ENCODE results near the gene GOLGA8J. TPM values are rescaled to one million over a fixed set of nuclear protein-coding genes. Genes with fewer than 3 reads are reported as not detected.
A peak's percentile ranks its signal among the peaks of the same experiment; 100 is the strongest.
"Not testable (repeated sequence)": the region's sequence is repeated elsewhere in the genome, so short reads cannot be mapped to it uniquely, and the experiment has no call there.

The GOLGA8J gene
- total and polyA plus RNA-seq, 5 donors from 2014 or later: not detected

DNA sequence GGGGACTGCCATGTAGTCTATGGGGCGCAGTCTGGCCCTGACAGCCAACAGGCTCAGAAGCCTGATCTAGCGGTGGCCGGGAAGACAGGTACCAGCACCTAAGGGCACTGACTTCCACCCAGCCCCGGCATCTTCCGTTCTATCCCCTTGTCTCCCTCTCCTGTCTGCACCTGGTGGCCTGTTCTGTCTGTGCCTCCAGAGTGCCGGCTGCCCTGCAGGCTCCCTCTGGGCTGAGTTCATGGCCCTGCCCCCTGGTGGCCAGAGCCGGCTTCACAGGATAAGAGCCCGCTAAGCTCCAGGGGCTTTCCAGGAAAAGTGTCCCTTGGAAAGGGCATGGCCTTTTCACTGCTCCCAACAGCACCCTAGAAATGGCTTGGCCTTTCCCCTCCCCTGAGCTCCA is 15.1 kb downstream of the GOLGA8J start:
- not testable (repeated sequence) for H3K27me3 ChIP-seq (ENCODE audit: control insufficient read depth, insufficient read depth, low read length); H3K4me3 ChIP-seq (ENCODE audit: low read depth, low read length); H3K4me1 ChIP-seq (ENCODE audit: control insufficient read depth, insufficient read depth, low read length, poor library complexity, severe bottlenecking); H3K27me3 Mint-ChIP-seq; H3K4me3 Mint-ChIP-seq; H3K27ac ChIP-seq (ENCODE audit: insufficient read depth, low read length, poor library complexity, severe bottlenecking); H3K36me3 Mint-ChIP-seq; H3K4me1 Mint-ChIP-seq; H3K27ac Mint-ChIP-seq; H3K9me3 Mint-ChIP-seq; H3K36me3 ChIP-seq (ENCODE audit: control insufficient read depth, insufficient read depth, low read length); DNase-seq; H3K9me3 ChIP-seq (ENCODE audit: control insufficient read depth in 2 of 2, low read length in 2 of 2)
- ATAC-seq (ENCODE audit: low read depth in 2 of 2): peak; percentile 66 to 71

DNA sequence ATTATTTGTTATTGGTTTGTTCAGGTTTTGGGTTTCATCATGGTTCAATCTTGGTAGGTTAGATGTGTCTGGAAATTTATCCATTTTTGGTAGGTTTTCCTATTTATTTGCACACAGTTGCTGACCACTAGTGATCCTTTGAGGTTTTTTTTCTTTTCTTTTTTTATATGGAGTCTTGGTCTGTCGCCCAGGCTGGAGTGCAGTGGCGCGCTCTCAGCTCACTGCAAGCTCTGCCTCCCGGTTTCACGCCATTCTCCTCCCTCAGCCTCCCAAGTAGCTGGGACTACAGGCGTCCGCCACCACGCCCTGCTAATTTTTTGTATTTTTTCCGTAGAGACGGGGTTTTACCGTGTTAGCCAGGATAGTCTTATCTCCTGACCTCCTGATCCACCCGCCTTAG is 20.1 kb downstream of the GOLGA8J start:
- not testable (repeated sequence) for H3K27ac Mint-ChIP-seq; H3K4me1 Mint-ChIP-seq; H3K4me1 ChIP-seq (ENCODE audit: control insufficient read depth, insufficient read depth, low read length, poor library complexity, severe bottlenecking); H3K9me3 Mint-ChIP-seq; H3K4me3 ChIP-seq (ENCODE audit: low read depth, low read length); H3K27me3 ChIP-seq (ENCODE audit: control insufficient read depth, insufficient read depth, low read length); H3K27ac ChIP-seq (ENCODE audit: insufficient read depth, low read length, poor library complexity, severe bottlenecking); H3K36me3 Mint-ChIP-seq; ATAC-seq (ENCODE audit: low read depth in 2 of 2); H3K27me3 Mint-ChIP-seq; H3K9me3 ChIP-seq (ENCODE audit: control insufficient read depth in 2 of 2, low read length in 2 of 2); DNase-seq; H3K4me3 Mint-ChIP-seq; H3K36me3 ChIP-seq (ENCODE audit: control insufficient read depth, insufficient read depth, low read length)

DNA sequence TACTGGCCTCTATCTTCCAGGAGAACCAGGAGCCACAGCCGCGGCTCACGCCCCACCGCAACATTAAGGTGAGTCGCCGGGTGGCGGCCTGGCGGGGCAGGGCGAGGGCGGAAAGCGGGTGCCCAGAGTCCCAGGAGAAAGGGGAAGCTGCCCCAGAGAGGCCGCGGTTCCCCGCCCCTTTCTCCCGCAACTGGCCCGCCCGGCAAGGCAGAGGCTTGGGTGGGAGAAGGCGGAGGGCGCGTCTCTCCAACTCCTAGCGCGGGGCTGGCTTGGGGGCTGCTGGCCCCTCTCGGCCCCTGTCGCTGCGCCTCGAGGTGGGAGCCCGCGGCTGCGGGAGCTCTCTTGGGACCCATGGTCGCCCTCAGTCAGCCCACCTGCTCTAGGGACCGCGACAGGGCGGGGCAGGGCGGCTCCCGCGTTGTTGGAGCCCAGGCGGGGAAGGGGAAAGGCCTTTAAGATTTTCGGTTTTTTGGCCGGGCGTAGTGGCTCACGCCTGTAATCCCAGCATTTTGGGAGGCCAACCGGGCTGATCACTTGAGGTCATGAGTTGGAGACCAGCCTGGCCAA is 21.3 kb downstream of the GOLGA8J start:
- not testable (repeated sequence) for ATAC-seq (ENCODE audit: low read depth in 2 of 2); DNase-seq; H3K27ac ChIP-seq (ENCODE audit: insufficient read depth, low read length, poor library complexity, severe bottlenecking); H3K4me1 ChIP-seq (ENCODE audit: control insufficient read depth, insufficient read depth, low read length, poor library complexity, severe bottlenecking); H3K27me3 ChIP-seq (ENCODE audit: control insufficient read depth, insufficient read depth, low read length); H3K9me3 ChIP-seq (ENCODE audit: control insufficient read depth in 2 of 2, low read length in 2 of 2); H3K9me3 Mint-ChIP-seq; H3K27me3 Mint-ChIP-seq; H3K4me3 Mint-ChIP-seq; H3K36me3 Mint-ChIP-seq; H3K4me1 Mint-ChIP-seq; H3K36me3 ChIP-seq (ENCODE audit: control insufficient read depth, insufficient read depth, low read length); H3K27ac Mint-ChIP-seq; H3K4me3 ChIP-seq (ENCODE audit: low read depth, low read length)

DNA sequence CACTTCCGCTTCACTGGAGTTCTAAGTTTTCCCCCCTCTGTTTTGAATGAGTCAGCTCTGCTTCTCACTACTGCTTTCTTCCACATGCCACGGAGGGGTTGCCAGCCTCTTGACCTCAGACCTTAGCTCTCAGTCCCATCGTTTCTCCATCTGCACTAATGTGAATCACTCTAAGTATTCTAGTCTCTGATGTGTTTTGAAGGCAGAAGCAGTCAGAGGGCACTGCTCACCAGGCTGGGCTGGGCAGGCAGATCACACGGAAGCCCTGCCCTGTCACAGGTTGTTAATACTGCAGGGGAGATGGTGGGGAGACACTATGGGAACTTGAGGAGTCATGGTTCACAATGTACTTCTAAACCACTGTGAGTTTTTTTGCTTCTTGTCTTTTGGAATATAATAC is 27.8 kb downstream of the GOLGA8J start:
- not testable (repeated sequence) for H3K36me3 ChIP-seq (ENCODE audit: control insufficient read depth, insufficient read depth, low read length); H3K27me3 ChIP-seq (ENCODE audit: control insufficient read depth, insufficient read depth, low read length); H3K4me1 Mint-ChIP-seq; H3K36me3 Mint-ChIP-seq; H3K27ac ChIP-seq (ENCODE audit: insufficient read depth, low read length, poor library complexity, severe bottlenecking); H3K9me3 ChIP-seq (ENCODE audit: control insufficient read depth in 2 of 2, low read length in 2 of 2); H3K27ac Mint-ChIP-seq; H3K4me3 ChIP-seq (ENCODE audit: low read depth, low read length); H3K4me1 ChIP-seq (ENCODE audit: control insufficient read depth, insufficient read depth, low read length, poor library complexity, severe bottlenecking); H3K9me3 Mint-ChIP-seq; H3K27me3 Mint-ChIP-seq; DNase-seq; H3K4me3 Mint-ChIP-seq
- ATAC-seq (ENCODE audit: low read depth in 2 of 2): peak in 1 of 2 donors; percentile 22

DNA sequence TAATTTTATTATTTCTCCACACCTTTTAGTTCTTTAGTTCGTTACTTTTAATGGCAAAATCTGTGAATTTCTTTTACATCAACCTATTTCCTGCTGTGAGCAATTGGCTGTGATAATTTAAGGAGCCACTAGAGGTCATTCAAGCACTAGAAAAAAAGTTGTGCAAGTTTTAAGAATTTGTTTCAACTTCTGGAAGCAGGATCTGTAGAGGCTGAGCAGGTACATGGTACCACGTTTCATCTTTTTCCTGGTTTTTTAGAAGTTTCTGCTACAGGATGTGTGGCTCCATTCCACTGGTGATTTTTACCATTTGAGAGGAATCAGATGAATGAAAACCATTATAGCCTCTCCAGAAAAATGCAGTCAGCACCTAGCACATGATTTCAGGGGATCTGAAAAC is 47.3 kb downstream of the GOLGA8J start:
- H3K27me3 Mint-ChIP-seq: not testable (repeated sequence)

DNA sequence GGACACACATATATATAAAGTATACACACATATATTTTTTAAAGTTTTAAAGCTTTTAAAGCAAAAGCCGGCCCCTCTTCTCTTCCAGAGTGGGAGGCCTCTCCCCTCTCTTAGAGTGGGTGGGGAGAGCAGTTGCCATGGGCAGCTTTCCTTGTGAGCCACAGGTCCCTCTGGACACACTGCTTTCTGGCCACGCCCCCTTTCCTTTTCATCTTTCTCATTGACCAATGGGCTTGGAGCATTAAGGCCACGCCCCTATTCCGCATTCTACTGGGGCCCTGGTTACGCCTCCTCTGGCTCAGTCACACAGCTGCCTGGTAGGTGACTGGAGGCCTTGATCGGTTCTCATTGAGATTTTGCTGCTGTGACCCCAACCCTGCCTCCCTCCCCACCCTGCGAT is 52.0 kb downstream of the GOLGA8J start, which contains the start of gene GOLGA8T:
Gene GOLGA8T (plus strand): TSS at position 301 of the 400 bp plus-strand sequence. CDS start 98 bp downstream, at position 399.
- not testable (repeated sequence) for ATAC-seq (ENCODE audit: low read depth in 2 of 2); H3K27me3 Mint-ChIP-seq

More for the DNA sequence above, 47.3 kb downstream of the GOLGA8J start:
- H3K27ac Mint-ChIP-seq; H3K4me1 Mint-ChIP-seq; H3K9me3 Mint-ChIP-seq; ATAC-seq (ENCODE audit: low read depth in 2 of 2); H3K4me3 Mint-ChIP-seq; H3K27me3 ChIP-seq (ENCODE audit: control insufficient read depth, insufficient read depth, low read length); H3K4me1 ChIP-seq (ENCODE audit: control insufficient read depth, insufficient read depth, low read length, poor library complexity, severe bottlenecking); H3K9me3 ChIP-seq (ENCODE audit: control insufficient read depth in 2 of 2, low read length in 2 of 2); H3K36me3 Mint-ChIP-seq; H3K27ac ChIP-seq (ENCODE audit: insufficient read depth, low read length, poor library complexity, severe bottlenecking); H3K4me3 ChIP-seq (ENCODE audit: low read depth, low read length); H3K36me3 ChIP-seq (ENCODE audit: control insufficient read depth, insufficient read depth, low read length): not testable (repeated sequence)
- DNase-seq: peak in 2 of 3 donors; percentile 7 to 23

More for the DNA sequence above, 52.0 kb downstream of the GOLGA8J start, which contains the start of gene GOLGA8T:
- H3K4me3 Mint-ChIP-seq; DNase-seq; H3K27ac ChIP-seq (ENCODE audit: insufficient read depth, low read length, poor library complexity, severe bottlenecking); H3K9me3 Mint-ChIP-seq; H3K36me3 ChIP-seq (ENCODE audit: control insufficient read depth, insufficient read depth, low read length); H3K9me3 ChIP-seq (ENCODE audit: control insufficient read depth in 2 of 2, low read length in 2 of 2); H3K4me1 Mint-ChIP-seq; H3K4me1 ChIP-seq (ENCODE audit: control insufficient read depth, insufficient read depth, low read length, poor library complexity, severe bottlenecking); H3K27me3 ChIP-seq (ENCODE audit: control insufficient read depth, insufficient read depth, low read length); H3K4me3 ChIP-seq (ENCODE audit: low read depth, low read length); H3K36me3 Mint-ChIP-seq; H3K27ac Mint-ChIP-seq: not testable (repeated sequence)

Other genes with a start within 250 kb of the GOLGA8J start
- gene GOLGA8T, start 52.1 kb downstream of the GOLGA8J start, total RNA-seq: not detected
- gene GOLGA8T, start 52.1 kb downstream of the GOLGA8J start, polyA plus RNA-seq: not detected

All from CD4-positive, CD25-positive, alpha-beta regulatory T cell (primary cell).